ENCODE measurements around the gene CXCR5.

DNA sequence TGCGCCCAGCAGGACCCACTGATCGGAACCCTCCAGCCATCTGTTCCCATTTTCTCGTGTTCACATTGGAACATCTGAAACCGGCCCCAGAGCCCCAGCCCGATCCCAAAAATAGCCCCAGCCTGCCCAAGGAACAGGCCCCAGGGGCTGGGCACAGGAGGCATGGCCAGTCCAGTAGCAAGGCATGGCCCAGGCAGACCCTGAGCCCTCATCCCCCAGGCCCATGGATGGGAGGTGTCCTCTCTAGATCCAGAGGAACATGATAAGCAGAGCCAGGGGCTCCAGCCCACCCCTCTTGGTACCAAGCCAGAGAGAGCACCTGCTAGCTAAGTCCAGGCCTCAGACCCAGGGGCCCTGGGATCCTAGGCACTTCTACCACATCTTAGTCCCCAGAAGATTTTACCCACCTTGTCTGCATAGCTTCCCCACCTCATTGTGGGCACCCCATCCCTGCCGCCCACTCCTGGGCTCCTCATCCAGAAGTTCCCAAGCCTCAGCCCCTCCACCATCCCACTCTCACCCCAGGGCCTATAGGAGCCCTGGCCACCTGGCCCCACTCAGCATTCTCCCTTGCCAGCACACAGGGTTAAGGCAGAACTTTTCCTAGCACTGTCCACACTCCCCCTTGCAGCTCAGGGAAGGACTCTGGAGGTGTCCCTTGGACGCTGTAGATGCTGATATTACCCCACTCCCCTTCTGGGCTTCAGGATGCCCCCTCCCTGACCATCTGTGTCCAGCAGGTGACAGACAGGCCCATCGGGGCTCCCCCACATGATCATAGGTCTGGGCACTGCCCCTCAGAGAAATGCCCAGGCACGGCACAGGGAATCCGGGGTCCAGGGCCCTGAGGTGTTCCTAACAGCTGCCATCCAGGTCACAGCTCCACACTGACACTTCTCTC lies 32.5 kb downstream of the CXCR5 start:
- TF ChIP-seq CTCF (conservative IDR thresholded peaks at IDR 0.05 in 1 of 2, IDR thresholded peaks at IDR 0.05 in 1 of 2; ENCODE audit: low read depth in 1 of 2, low read length in 2 of 2), result no peak
- no peak for TF ChIP-seq EZH2 (IDR thresholded peaks at IDR 0.05; ENCODE audit: low read length, missing control alignments)
